HG03575 (cell line): ENCODE results near the gene GOPC.

Experiments used
- ATAC-seq: cut with Tn5 transposase; IDR thresholded peaks from one replicate; pipeline ENCODE4 v1.9.1; 2021; ENCODE audit not compliant: unreplicated experiment, insufficient number of reproducible peaks, low FRiP score; ENCODE audit errors: extremely low read depth

Gene GOPC

GRCh38 chr6:117600008-117600743 lies 2.1 kb downstream of the GOPC start:
- no peak for ATAC-seq

DNA sequence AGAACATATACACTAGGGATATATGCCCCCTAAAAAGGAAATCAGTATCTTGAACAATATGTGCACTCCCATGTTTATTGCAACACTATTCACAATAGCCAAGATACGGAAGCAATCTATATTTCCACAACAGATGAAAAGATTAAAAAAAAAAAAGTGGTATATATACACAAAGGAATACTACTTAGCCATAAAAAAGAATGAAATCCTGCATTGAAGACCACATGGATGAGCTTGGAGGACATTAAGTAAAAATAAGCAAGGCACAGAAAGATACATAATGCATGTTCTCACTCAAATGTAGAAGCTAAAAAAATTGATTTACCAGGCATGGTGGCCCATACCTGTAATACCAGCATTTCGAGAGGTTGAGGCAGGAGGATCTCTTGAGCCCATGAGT lies 4.6 kb downstream of the GOPC start:
- no peak for ATAC-seq

DNA sequence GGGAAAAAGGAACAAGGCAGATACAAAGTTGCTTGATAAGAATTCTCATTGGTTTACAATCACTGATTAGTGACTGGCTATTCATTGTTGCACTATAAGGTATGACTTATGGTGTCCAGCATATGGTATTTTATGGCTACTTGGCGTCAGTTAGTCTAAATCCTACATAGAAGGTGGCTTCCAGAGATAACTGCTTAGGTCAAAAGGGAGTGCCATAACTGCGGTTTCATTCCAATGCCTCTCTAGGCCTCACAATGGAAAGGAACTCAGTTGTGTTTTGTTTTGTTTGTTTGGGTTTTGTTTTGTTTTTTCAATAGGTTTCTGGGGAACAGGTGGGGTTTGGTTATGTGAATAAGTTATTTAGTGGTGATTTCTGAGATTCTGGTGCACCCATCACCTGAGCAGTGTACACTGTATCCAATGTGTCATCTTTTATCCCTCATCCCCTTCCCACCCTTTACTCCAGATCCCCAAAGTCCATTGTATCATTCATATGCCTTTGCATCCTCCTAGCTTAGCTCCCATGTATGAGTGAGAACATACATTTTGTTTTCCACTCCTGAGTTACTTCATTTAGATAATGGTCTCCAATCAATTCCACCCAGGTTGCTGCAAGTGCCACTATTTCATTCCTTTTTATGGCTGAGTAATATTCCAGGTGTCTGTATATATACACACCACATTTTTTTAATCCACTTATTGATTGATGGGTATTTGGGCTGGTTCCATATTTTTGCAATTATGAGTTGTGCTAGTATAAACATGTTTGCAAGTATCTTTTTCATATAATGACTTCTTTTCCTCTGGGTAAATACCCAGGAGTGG lies 7.0 kb downstream of the GOPC start:
- no peak for ATAC-seq

DNA sequence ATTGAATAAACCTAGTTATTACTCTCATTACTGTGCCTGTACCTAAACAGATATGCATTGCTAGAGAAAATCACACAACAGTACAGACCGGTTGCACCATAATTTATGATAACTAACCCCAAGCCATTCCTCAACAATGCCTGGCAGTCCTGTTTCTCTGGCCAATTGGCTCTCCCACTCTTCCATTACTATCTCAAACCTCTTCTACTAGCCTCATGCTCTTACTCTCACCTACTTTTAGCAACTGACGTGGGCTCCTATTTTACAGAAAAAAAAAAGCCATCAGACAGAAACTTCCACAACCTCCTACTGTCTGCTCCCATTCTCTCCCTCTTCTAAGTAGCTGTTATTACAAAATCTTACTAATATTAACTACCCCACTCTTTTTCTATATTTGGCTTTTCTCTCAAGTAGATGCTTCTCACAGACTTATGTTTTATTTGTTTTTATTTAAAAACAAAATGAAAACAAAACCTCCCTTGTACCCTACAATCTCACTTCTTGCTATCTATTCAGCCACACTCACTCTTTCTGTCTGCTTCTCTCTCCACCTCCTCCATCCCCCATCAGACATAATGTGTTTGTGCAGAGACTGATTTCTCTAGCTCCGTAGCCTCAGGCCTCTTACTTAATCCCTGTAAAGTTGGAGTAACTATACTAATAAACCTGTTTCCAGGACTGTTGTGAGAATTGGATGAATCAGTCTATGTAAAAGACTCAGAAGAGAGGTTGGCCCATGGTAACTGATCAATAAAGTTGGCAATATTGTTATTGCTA lies 9.1 kb downstream of the GOPC start:
- ATAC-seq: no peak

GRCh38 chr6:117591405-117591804 lies 10.9 kb downstream of the GOPC start:
- no peak for ATAC-seq

DNA sequence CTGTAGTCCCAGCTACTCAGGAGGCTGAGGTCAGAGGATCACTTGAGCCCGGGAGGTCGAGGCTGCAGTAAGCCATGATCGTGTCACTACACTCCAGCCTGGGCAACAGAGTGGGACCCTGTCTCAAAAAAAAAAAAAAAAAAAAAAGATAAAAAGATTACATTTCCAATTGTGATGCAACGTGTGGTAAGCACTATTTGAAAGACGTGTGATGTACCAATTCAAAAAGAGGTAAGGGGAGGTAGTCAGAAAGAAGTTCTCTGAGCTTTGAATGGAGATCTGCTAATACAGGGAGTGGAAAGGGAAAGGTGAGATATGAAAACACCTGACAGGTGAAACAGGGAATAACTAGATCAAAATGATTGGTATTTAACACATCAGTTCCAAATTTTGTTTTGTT lies 11.9 kb downstream of the GOPC start:
- ATAC-seq: no peak

- no peak for ATAC-seq
Measured at GRCh38 chr6:117585647-117586046, 16.7 kb downstream of the GOPC start.

- ATAC-seq: no peak
Measured at GRCh38 chr6:117574198-117574597, 28.1 kb downstream of the GOPC start.

DNA sequence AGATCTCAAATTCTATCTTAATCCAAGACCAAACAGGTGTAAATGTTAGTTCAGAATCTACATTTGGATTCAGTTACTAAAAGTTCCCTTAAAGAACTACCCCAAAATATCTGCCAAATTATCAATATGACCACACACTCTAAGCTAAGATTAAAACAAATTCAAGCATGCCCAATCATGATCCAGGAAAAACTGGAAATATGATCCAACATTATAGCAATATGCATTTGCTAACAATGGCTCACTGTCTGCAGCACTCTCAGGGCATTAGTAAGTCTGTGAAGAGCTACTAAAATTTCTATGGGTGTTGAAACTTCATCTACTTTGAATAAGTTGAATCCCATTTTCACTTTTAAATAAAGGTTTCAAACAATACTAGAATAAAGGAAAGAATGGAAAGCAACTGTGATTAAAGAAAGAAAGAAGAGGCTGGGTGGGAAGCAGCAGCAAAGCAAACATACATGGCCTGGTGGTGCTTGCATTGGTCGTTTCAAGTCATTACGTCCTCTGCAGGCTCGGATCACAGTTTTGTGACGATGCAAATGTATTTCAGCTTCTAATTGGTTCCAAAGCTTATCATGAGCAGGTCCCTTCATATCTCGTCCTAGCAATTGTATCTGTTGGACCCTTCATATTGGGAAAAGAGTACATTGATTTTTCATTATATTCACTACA lies 29.2 kb downstream of the GOPC start:
- no peak for ATAC-seq

- ATAC-seq: no peak
Measured at GRCh38 chr6:117568831-117569410, 33.4 kb downstream of the GOPC start.

- no peak for ATAC-seq
Measured at GRCh38 chr6:117568247-117568646, 34.1 kb downstream of the GOPC start.

DNA sequence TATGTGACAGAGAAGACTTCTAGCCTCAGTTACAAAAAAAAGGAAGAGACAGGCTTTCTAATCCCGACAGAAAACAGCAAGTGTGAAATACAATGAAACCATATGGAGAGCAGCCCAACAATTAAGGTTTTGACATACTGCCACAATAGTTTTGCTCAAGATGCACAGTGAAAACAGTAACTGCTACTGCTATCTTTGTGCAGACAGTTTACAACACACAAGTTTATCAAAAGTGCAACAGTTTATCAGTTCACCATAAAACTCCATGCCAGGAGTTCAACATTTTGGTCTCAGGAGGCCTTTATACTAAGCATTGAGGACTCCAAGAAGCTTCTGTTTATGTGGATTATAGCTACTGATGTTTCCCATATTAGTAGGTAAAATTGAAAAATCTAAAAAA lies 37.6 kb downstream of the GOPC start:
- ATAC-seq: no peak

DNA sequence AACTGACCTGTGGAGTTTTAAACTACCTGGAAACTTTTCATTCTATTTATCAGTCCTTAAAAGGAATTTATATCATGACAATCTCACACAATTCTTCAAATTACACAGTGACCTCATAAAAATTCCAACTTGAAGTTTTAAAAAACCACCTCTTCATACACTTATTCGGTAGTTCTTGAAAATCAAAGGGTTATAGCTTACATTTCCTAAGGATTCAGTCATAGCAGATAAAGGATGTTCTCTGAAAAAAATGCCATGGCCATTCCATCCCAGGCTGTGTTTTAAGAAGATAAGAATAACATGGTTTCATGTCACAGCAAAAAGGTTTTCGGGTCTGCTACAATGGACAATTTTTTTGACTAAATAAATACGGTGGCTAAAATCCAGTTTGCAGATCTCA lies 41.2 kb downstream of the GOPC start:
- no peak for ATAC-seq

- no peak for ATAC-seq
Measured at GRCh38 chr6:117559299-117559698, 43.0 kb downstream of the GOPC start.

- no peak for ATAC-seq
Measured at GRCh38 chr6:117558818-117559217, 43.5 kb downstream of the GOPC start.

DNA sequence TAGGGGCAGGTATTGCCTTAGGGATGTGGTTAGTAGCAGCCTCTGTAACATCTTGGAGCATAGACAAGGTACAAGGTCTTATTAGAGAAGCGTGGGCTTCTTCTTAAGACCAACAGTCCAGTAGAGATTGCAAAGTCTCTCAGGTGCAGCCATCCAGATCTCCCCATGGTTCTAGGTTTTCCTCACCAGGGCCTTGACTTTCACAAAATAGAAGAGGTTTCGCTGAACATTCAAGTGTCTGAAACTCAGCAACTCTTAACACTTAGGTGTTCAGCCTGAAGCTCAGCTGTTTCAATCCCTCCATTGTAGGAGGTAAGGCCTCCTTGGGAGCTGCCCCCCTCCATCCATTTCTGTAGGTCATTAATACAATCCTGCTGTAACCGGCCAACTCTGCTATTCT lies 44.4 kb downstream of the GOPC start:
- ATAC-seq: no peak

DNA sequence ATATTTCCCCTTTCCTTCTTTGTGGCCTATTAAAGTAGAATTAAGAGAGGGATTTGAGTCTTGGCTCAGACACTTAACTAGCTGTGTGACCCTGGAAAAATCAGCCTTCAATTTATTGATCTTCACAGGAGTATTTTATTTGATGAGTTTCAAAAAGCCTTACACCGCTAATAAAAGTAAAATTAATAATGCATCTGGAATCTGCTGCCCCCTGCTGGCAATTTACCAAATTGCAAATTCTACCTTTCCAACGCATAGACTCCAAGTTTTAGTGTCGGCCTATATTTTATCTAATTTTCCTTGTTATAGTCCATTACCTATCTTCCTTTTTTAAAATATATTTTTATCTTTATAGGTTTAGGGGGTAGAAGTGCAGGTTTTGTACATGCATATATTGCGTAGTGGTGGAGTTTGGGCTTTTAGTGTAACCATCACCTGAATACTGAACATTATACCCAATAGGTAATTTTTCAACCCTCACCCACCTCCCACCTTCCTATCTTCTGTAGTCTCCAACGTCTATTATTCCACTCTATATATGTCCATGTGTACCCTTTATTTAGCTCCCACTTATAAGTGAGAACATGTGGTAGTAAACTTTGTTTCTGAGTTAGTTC lies 46.3 kb downstream of the GOPC start:
- ATAC-seq: no peak

- no peak for ATAC-seq
Measured at GRCh38 chr6:117555262-117555849, 47.0 kb downstream of the GOPC start.
